Measurements from ENCODE around the gene ST3GAL5. TPM values are rescaled to one million over a fixed set of nuclear protein-coding genes. Genes with fewer than 3 reads are reported as not detected.

ST3GAL5 gene
- total and polyA plus RNA-seq, 2 donors (not counting 1 experiment from before 2014, with no cell fraction given), result 6.2 to 10.9 TPM

DNA sequence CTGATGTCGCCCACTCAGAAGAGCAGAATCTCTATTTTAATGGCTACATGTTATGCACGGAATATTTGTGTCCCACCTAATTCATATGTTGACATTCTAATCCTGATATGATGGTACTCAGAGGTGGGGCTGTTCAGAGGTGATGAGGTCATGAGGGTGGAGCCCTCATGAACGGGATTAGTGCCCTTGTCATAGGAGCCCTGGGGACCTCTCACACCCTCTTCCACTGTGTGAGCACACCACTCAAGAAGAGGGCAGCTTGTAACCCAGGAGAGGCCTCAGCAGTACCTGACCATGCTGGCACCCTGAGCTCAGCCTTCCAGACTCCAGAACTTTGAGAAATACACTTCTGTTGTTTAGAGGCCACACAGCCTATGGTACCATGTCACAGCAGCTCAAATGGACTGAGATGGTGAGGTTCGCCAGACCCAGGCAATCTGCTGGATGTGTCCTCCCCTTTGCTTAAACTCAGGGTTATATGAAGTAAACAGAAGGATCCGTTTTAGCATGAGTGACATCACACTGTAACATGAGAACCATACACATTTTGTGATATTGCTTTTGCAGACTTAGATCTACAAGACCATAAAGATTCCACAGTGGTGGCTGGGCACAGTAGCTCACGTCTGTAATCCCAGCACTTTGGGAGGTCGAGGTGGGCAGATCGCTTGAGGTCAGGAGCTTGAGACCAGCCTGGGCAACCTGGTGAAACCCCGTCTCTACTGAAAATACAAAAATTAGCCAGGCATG is 86.3 kb downstream of the ST3GAL5 start:
- H3K27ac ChIP-seq (ENCODE audit: insufficient read depth, low read length), result no peak overlapping the region
- H3K27me3 ChIP-seq (ENCODE audit: control insufficient read depth, insufficient read depth, low read length), result no peaks in the 10 kb centered on the region
- no peak overlapping the region for H3K4me2 ChIP-seq (ENCODE audit: extremely low read depth, insufficient read depth, low read length)
- no peaks in the 10 kb centered on the region for H3K9me3 ChIP-seq (ENCODE audit: control insufficient read depth, insufficient read depth, low read depth, low read length)
- H2AFZ ChIP-seq (ENCODE audit: low read length), result no peak overlapping the region
- H3K4me3 ChIP-seq (replicated peaks in 1 of 4; ENCODE audit: control extremely low read depth in 1 of 4, insufficient read depth in 1 of 4, low read depth in 3 of 4, low read length in 4 of 4), result no peak overlapping the region
- H4K20me1 ChIP-seq (ENCODE audit: control insufficient read depth, extremely low read depth, insufficient read depth, low read length), result no peaks in the 10 kb centered on the region
- no peaks in the 10 kb centered on the region for H3K79me2 ChIP-seq (ENCODE audit: control insufficient read depth, insufficient read depth, low read length)
- H3K4me1 ChIP-seq (ENCODE audit: control insufficient read depth, extremely low read depth, insufficient read depth, low read length), result no peaks in the 10 kb centered on the region
- H3K9ac ChIP-seq (ENCODE audit: insufficient read depth, low read length), result no peak overlapping the region
- H3K36me3 ChIP-seq (ENCODE audit: control insufficient read depth, insufficient read depth, low read length), result no peaks in the 10 kb centered on the region
- TF ChIP-seq, protein P1, sequence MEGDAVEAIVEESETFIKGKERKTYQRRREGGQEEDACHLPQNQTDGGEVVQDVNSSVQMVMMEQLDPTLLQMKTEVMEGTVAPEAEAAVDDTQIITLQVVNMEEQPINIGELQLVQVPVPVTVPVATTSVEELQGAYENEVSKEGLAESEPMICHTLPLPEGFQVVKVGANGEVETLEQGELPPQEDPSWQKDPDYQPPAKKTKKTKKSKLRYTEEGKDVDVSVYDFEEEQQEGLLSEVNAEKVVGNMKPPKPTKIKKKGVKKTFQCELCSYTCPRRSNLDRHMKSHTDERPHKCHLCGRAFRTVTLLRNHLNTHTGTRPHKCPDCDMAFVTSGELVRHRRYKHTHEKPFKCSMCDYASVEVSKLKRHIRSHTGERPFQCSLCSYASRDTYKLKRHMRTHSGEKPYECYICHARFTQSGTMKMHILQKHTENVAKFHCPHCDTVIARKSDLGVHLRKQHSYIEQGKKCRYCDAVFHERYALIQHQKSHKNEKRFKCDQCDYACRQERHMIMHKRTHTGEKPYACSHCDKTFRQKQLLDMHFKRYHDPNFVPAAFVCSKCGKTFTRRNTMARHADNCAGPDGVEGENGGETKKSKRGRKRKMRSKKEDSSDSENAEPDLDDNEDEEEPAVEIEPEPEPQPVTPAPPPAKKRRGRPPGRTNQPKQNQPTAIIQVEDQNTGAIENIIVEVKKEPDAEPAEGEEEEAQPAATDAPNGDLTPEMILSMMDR (conservative IDR thresholded peaks at IDR 0.05 in 1 of 2, IDR thresholded peaks at IDR 0.05 in 1 of 2; ENCODE audit: low read depth in 1 of 2, low read length in 2 of 2), result no peak
- no peak for TF ChIP-seq EZH2 (IDR thresholded peaks at IDR 0.05; ENCODE audit: low read length, missing control alignments)
- DNase-seq (ENCODE audit: low read depth in 2 of 2), result peak in 1 of 2 donors; percentile 89

DNA sequence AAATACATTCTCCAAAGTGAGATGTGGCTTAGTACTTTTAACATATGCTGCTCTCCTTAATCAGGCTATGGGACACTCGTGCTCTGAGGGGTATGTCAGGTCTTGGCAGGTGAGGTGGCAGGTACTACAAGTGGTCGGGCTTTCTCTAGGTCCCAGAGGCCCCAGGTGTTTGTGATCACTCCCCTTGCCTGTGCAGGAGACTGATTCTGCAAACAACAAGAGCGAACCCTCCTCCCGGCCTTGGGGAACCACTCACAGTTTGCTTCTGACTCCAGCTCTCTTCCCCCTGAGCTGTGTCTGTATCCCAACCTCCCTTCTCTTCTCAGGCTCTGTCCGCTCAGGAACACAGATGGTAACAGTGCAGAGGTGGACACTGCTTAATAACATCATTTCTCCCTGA is 86.9 kb downstream of the ST3GAL5 start:
- H3K4me3 ChIP-seq (replicated peaks in 1 of 4; ENCODE audit: control extremely low read depth in 1 of 4, insufficient read depth in 1 of 4, low read depth in 3 of 4, low read length in 4 of 4), result no peak overlapping the region
- H3K27ac ChIP-seq (ENCODE audit: insufficient read depth, low read length), result no peak overlapping the region
- H3K4me1 ChIP-seq (ENCODE audit: control insufficient read depth, extremely low read depth, insufficient read depth, low read length), result no peaks in the 10 kb centered on the region
- H3K27me3 ChIP-seq (ENCODE audit: control insufficient read depth, insufficient read depth, low read length), result no peaks in the 10 kb centered on the region
- no peak overlapping the region for H2AFZ ChIP-seq (ENCODE audit: low read length)
- H4K20me1 ChIP-seq (ENCODE audit: control insufficient read depth, extremely low read depth, insufficient read depth, low read length), result no peaks in the 10 kb centered on the region
- no peak for DNase-seq (ENCODE audit: low read depth in 2 of 2)
- H3K36me3 ChIP-seq (ENCODE audit: control insufficient read depth, insufficient read depth, low read length), result no peaks in the 10 kb centered on the region
- TF ChIP-seq, protein P1 (conservative IDR thresholded peaks at IDR 0.05 in 1 of 2, IDR thresholded peaks at IDR 0.05 in 1 of 2; ENCODE audit: low read depth in 1 of 2, low read length in 2 of 2), result no peak
- TF ChIP-seq EZH2 (IDR thresholded peaks at IDR 0.05; ENCODE audit: low read length, missing control alignments), result no peak
- H3K9ac ChIP-seq (ENCODE audit: insufficient read depth, low read length), result no peak overlapping the region
- no peak overlapping the region for H3K4me2 ChIP-seq (ENCODE audit: extremely low read depth, insufficient read depth, low read length)
- H3K79me2 ChIP-seq (ENCODE audit: control insufficient read depth, insufficient read depth, low read length), result no peaks in the 10 kb centered on the region
- H3K9me3 ChIP-seq (ENCODE audit: control insufficient read depth, insufficient read depth, low read depth, low read length), result no peaks in the 10 kb centered on the region

DNA sequence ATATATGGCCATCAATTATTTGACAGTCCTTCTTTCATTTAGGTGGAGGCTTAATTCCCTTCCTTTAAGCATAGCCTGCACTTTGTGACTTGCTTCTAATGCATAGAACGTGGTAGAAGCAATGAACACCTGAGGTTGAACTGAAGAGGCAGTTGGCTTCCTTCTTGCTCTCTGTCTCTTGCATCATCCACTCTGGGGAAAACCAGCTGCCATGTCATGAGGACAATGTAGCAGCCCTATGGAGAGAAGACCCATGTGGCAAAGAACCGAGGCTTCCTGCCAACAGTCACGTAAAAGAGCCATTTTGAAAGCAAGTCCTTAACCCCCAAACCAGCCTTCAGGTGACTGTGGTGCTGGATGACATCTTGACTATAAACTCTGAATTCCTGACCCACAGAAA is 88.2 kb downstream of the ST3GAL5 start:
- H3K27ac ChIP-seq (ENCODE audit: insufficient read depth, low read length), result no peak overlapping the region
- H3K4me3 ChIP-seq (replicated peaks in 1 of 4; ENCODE audit: control extremely low read depth in 1 of 4, insufficient read depth in 1 of 4, low read depth in 3 of 4, low read length in 4 of 4), result no peak overlapping the region
- no peaks in the 10 kb centered on the region for H4K20me1 ChIP-seq (ENCODE audit: control insufficient read depth, extremely low read depth, insufficient read depth, low read length)
- TF ChIP-seq, protein P1 (conservative IDR thresholded peaks at IDR 0.05 in 1 of 2, IDR thresholded peaks at IDR 0.05 in 1 of 2; ENCODE audit: low read depth in 1 of 2, low read length in 2 of 2), result no peak
- TF ChIP-seq EZH2 (IDR thresholded peaks at IDR 0.05; ENCODE audit: low read length, missing control alignments), result no peak
- H3K4me2 ChIP-seq (ENCODE audit: extremely low read depth, insufficient read depth, low read length), result no peak overlapping the region
- H2AFZ ChIP-seq (ENCODE audit: low read length), result no peak overlapping the region
- H3K4me1 ChIP-seq (ENCODE audit: control insufficient read depth, extremely low read depth, insufficient read depth, low read length), result peaks cover 7% of the 10 kb centered on the region
- DNase-seq (ENCODE audit: low read depth in 2 of 2), result no peak
- no peaks in the 10 kb centered on the region for H3K27me3 ChIP-seq (ENCODE audit: control insufficient read depth, insufficient read depth, low read length)
- H3K36me3 ChIP-seq (ENCODE audit: control insufficient read depth, insufficient read depth, low read length), result no peaks in the 10 kb centered on the region
- H3K79me2 ChIP-seq (ENCODE audit: control insufficient read depth, insufficient read depth, low read length), result no peaks in the 10 kb centered on the region
- H3K9ac ChIP-seq (ENCODE audit: insufficient read depth, low read length), result no peak overlapping the region
- H3K9me3 ChIP-seq (ENCODE audit: control insufficient read depth, insufficient read depth, low read depth, low read length), result no peaks in the 10 kb centered on the region

Data from fibroblast of lung (primary cell).